ENCODE measurements around the gene PTPN3. TPM values are rescaled to one million over a fixed set of nuclear protein-coding genes. Genes with fewer than 3 reads are reported as not detected.

PTPN3 gene
- total and polyA plus RNA-seq, 2 experiments from 2014 or later, result 0.86 to 1.3 TPM

DNA sequence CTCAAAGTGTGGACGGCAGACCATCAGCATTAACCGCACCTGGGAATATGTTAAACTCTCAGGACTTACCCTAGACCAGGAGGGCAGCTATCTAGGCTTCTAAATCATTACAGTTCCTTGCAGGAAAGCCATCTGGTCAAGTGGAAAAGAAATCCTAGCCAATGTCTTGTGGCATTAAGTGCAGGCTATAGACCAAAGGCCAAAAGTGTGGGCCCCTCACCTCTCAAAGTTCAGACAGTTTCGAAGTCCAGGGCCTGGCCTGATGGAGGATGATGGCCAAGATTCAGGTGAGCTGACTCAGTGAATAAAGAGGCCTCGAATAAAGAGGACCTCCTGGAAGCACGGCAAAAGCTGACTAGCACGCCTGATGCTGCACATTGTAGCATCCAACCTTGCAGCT is 24.0 kb upstream of the PTPN3 start:
- Histone ChIP-seq H3K4me1 (ENCODE audit: insufficient read depth) (no peaks in the 10 kb centered on the region), H2AFZ (no peak overlapping the region), H3K36me3 (ENCODE audit: low read depth) (no peaks in the 10 kb centered on the region), H3K79me2 (ENCODE audit: insufficient read depth) (no peaks in the 10 kb centered on the region), H4K20me1 (ENCODE audit: insufficient read depth) (no peaks in the 10 kb centered on the region), H3K9me2 (ENCODE audit: insufficient read depth) (no peaks in the 10 kb centered on the region), H3K4me3 (no peak overlapping the region), H3K27ac (no peak overlapping the region), H3F3A (ENCODE audit: insufficient read depth) (no peaks in the 10 kb centered on the region), H3K9me3 (ENCODE audit: low read depth) (no peaks in the 10 kb centered on the region), H3K27me3 (replicated peaks; ENCODE audit: insufficient read depth) (peaks cover 15% of the 10 kb centered on the region), H3K9ac (no peak overlapping the region), H3K4me2 (ENCODE audit: unreplicated experiment) (no peak overlapping the region)
- WGBS, 2 experiments (ENCODE audit: low coverage in 1 of 2, low lambda C conversion rate in 2 of 2, missing lambda C conversion rate in 2 of 2), result 71 to 74% methylated on average over 6 of the region's 6 CpGs
- in situ Hi-C loops (cut with MboI), result no loop called here
- no peak for DNase-seq
- TF ChIP-seq EZH2phosphoT487 (IDR thresholded peaks at IDR 0.05; ENCODE audit: insufficient read depth, low read depth) (no peak), EZH2 (IDR thresholded peaks at IDR 0.05; ENCODE audit: insufficient read depth, poor library complexity, severe bottlenecking) (no peak)

DNA sequence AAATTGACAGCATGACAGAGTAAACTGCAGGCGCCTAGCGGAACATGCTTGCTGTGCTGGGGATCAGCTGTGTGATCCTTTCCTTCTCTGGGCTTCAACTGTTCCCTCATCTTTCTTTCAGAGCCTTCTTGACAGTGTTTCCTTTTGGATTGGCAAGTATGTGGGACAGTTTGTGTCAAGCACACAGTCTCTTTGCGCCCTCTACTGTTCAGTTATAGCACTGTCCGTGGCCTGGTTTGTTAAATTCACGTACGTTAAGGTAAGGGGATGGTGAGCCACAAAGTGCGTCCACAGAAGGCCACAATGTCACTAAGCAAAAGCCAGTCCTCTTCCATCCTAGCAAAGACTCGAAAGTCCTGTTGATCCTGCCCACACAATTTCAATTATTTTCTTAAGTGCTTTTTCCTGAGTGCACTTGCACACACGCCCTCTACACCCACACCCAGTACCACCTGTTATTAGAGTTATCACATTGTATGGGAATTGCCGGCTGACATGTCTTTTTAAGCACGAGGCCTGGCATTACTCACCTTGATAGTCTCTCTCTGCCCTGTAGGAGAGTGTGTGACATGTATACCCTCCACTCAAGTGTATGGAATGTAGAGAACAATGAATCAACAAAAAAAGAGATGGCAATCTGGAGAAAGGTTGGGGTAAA is 22.5 kb upstream of the PTPN3 start:
- no peak overlapping the region for H3K4me3 ChIP-seq
- TF ChIP-seq EZH2 (IDR thresholded peaks at IDR 0.05; ENCODE audit: insufficient read depth, poor library complexity, severe bottlenecking) (no peak), EZH2phosphoT487 (IDR thresholded peaks at IDR 0.05; ENCODE audit: insufficient read depth, low read depth) (no peak)
- DNase-seq, result peak; percentile 77
- no peaks in the 10 kb centered on the region for H3F3A ChIP-seq (ENCODE audit: insufficient read depth)
- no peaks in the 10 kb centered on the region for H3K36me3 ChIP-seq (ENCODE audit: low read depth)
- whole genome bisulfite sequencing, 2 experiments (ENCODE audit: low coverage in 1 of 2, low lambda C conversion rate in 2 of 2, missing lambda C conversion rate in 2 of 2), result 13 to 15% methylated on average over 10 to 11 of the region's 11 CpGs
- H2AFZ ChIP-seq, result no peak overlapping the region
- in situ Hi-C loops (cut with MboI), result no loop called here
- no peaks in the 10 kb centered on the region for H3K4me1 ChIP-seq (ENCODE audit: insufficient read depth)
- H3K27me3 ChIP-seq (replicated peaks; ENCODE audit: insufficient read depth), result peaks cover 28% of the 10 kb centered on the region
- H3K9me2 ChIP-seq (ENCODE audit: insufficient read depth), result no peaks in the 10 kb centered on the region
- no peaks in the 10 kb centered on the region for H3K9me3 ChIP-seq (ENCODE audit: low read depth)
- H4K20me1 ChIP-seq (ENCODE audit: insufficient read depth), result no peaks in the 10 kb centered on the region
- no peak overlapping the region for H3K4me2 ChIP-seq (ENCODE audit: unreplicated experiment)
- H3K27ac ChIP-seq, result no peak overlapping the region
- H3K9ac ChIP-seq, result no peak overlapping the region
- no peaks in the 10 kb centered on the region for H3K79me2 ChIP-seq (ENCODE audit: insufficient read depth)

DNA sequence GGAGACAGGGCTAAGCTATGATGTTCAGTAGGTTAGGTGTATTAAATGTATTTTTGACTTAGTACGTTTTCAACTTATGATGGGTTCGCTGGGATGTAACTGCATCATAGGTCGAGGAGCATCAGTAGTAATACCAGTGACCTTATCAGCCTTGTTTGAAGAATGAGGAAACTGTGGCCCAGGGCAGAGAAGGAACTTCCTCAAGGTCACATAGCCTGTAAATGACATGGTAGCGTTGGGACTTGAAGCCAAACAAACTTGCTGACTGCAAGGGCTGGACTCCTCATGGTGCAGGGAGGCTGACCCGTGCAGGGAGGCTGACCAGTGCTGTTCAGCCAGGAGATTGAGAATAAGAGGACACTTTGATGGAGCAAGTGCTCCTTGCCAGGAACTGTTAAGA is 21.3 kb upstream of the PTPN3 start:
- no peak overlapping the region for H2AFZ ChIP-seq
- H4K20me1 ChIP-seq (ENCODE audit: insufficient read depth), result no peaks in the 10 kb centered on the region
- no peak overlapping the region for H3K4me2 ChIP-seq (ENCODE audit: unreplicated experiment)
- TF ChIP-seq EZH2 (IDR thresholded peaks at IDR 0.05; ENCODE audit: insufficient read depth, poor library complexity, severe bottlenecking), result no peak
- no peak for TF ChIP-seq EZH2phosphoT487 (IDR thresholded peaks at IDR 0.05; ENCODE audit: insufficient read depth, low read depth)
- H3K27ac ChIP-seq, result no peak overlapping the region
- H3K9ac ChIP-seq, result no peak overlapping the region
- no peak for DNase-seq
- peaks cover 39% of the 10 kb centered on the region for H3K27me3 ChIP-seq (replicated peaks; ENCODE audit: insufficient read depth)
- 66 to 71% methylated on average over 5 of the region's 5 CpGs for WGBS, 2 experiments (ENCODE audit: low coverage in 1 of 2, low lambda C conversion rate in 2 of 2, missing lambda C conversion rate in 2 of 2)
- no peak overlapping the region for H3K4me3 ChIP-seq
- H3K9me3 ChIP-seq (ENCODE audit: low read depth), result no peaks in the 10 kb centered on the region
- in situ Hi-C loops (cut with MboI), result no loop called here
- H3K79me2 ChIP-seq (ENCODE audit: insufficient read depth), result no peaks in the 10 kb centered on the region
- H3K36me3 ChIP-seq (ENCODE audit: low read depth), result no peaks in the 10 kb centered on the region
- H3K9me2 ChIP-seq (ENCODE audit: insufficient read depth), result no peaks in the 10 kb centered on the region
- H3K4me1 ChIP-seq (ENCODE audit: insufficient read depth), result no peaks in the 10 kb centered on the region
- H3F3A ChIP-seq (ENCODE audit: insufficient read depth), result no peaks in the 10 kb centered on the region

DNA sequence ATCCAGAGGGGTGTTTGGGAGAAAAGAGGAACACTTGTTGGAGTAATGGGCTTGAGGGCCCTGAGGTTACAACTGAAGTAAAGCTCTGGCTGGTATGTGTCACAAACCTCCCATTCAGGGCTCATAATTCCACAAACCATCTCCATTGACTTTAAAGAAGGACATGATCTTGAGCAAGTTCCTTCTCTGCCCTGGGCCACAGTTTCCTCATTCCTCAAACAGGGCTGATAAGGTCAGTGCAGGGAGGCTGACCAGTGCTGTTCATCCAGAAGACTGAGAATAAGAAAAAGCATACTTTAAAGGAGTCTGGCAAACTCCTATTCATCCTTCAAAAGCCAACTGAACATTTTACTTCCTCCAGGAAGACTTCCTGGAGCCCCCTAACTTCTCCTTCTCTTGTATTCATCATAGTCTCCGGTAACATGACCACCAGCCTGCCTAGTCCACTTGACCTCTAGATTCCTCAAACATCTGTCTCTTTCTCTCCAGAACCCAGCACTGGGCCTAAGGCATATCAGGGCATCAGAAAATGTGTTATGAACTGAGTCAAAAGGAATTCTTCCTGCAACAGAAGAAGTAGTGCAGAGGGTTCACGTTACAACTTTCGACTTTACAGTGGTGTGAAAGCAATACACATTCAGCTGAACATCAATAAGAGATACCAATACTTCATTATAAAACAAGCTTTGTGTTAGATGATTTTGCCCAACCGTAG is 20.7 kb upstream of the PTPN3 start:
- in situ Hi-C loops (cut with MboI), result no loop called here
- WGBS, 2 experiments (ENCODE audit: low coverage in 1 of 2, low lambda C conversion rate in 2 of 2, missing lambda C conversion rate in 2 of 2), result 48 to 61% methylated on average over 4 of the region's 4 CpGs

More for the DNA sequence above, 20.7 kb upstream of the PTPN3 start:
- H3K4me3 ChIP-seq, result no peak overlapping the region
- H3K27me3 ChIP-seq (replicated peaks; ENCODE audit: insufficient read depth), result peaks cover 44% of the 10 kb centered on the region
- H3F3A ChIP-seq (ENCODE audit: insufficient read depth), result no peaks in the 10 kb centered on the region
- TF ChIP-seq EZH2 (IDR thresholded peaks at IDR 0.05; ENCODE audit: insufficient read depth, poor library complexity, severe bottlenecking), result no peak
- TF ChIP-seq EZH2phosphoT487 (IDR thresholded peaks at IDR 0.05; ENCODE audit: insufficient read depth, low read depth), result no peak
- H3K9ac ChIP-seq, result no peak overlapping the region
- DNase-seq, result no peak
- no peaks in the 10 kb centered on the region for H3K4me1 ChIP-seq (ENCODE audit: insufficient read depth)
- no peaks in the 10 kb centered on the region for H3K9me3 ChIP-seq (ENCODE audit: low read depth)
- no peaks in the 10 kb centered on the region for H3K9me2 ChIP-seq (ENCODE audit: insufficient read depth)
- H3K36me3 ChIP-seq (ENCODE audit: low read depth), result no peaks in the 10 kb centered on the region
- H3K79me2 ChIP-seq (ENCODE audit: insufficient read depth), result no peaks in the 10 kb centered on the region
- H3K4me2 ChIP-seq (ENCODE audit: unreplicated experiment), result no peak overlapping the region
- no peak overlapping the region for H3K27ac ChIP-seq
- no peaks in the 10 kb centered on the region for H4K20me1 ChIP-seq (ENCODE audit: insufficient read depth)
- H2AFZ ChIP-seq, result no peak overlapping the region
